ENCODE measurements around the gene MGLL.

- TF ChIP-seq POLR2A (IDR thresholded peaks at IDR 0.05) (no peak), CTCF (IDR thresholded peaks at IDR 0.05) (no peak)
Measured at GRCh38 chr3:127741690-127742089, 80.6 kb downstream of the MGLL start.
